HG03066 (cell line): ENCODE results near the gene TAS2R40.
A peak's percentile ranks its signal among the peaks of the same experiment; 100 is the strongest.
"Not testable (repeated sequence)": the region's sequence is repeated elsewhere in the genome, so short reads cannot be mapped to it uniquely, and the experiment has no call there.

Experiments used
- ATAC-seq: cut with Tn5 transposase; IDR thresholded peaks from one replicate; pipeline ENCODE4 v1.9.1; 2021; ENCODE audit warnings: low read depth; ENCODE audit not compliant: unreplicated experiment

Gene TAS2R40

GRCh38 chr7:143221737-143222136 is at the start of gene TAS2R40:
Gene TAS2R40, plus strand, starts transcription at chr7:143222037. Its CDS starts 42 bp downstream, at chr7:143222079.
- ATAC-seq, result no peak

GRCh38 chr7:143172354-143172753 is 49.5 kb upstream of the TAS2R40 start:
- no peak for ATAC-seq

GRCh38 chr7:143176128-143176527 is 45.7 kb upstream of the TAS2R40 start:
- ATAC-seq, result no peak

GRCh38 chr7:143177374-143178119 is 44.3 kb upstream of the TAS2R40 start:
- ATAC-seq, result no peak

- ATAC-seq, result not testable (repeated sequence)
Observed at GRCh38 chr7:143180771-143181170, 41.1 kb upstream of the TAS2R40 start.

- no peak for ATAC-seq
Observed at GRCh38 chr7:143181349-143181748, 40.5 kb upstream of the TAS2R40 start.

GRCh38 chr7:143183024-143183423 is 38.8 kb upstream of the TAS2R40 start, which contains the start of gene TAS2R39:
Gene TAS2R39, plus strand, starts transcription at chr7:143183419. Its CDS starts 0 bp downstream, at chr7:143183419.
- ATAC-seq, result no peak

- ATAC-seq, result no peak
Observed at GRCh38 chr7:143185551-143185950, 36.3 kb upstream of the TAS2R40 start.

GRCh38 chr7:143188994-143189393 is 32.8 kb upstream of the TAS2R40 start:
- ATAC-seq, result no peak

- no peak for ATAC-seq
Observed at GRCh38 chr7:143193880-143194279, 28.0 kb upstream of the TAS2R40 start.

GRCh38 chr7:143199040-143199439 is 22.8 kb upstream of the TAS2R40 start:
- no peak for ATAC-seq

GRCh38 chr7:143202161-143202560 is 19.7 kb upstream of the TAS2R40 start:
- no peak for ATAC-seq

DNA sequence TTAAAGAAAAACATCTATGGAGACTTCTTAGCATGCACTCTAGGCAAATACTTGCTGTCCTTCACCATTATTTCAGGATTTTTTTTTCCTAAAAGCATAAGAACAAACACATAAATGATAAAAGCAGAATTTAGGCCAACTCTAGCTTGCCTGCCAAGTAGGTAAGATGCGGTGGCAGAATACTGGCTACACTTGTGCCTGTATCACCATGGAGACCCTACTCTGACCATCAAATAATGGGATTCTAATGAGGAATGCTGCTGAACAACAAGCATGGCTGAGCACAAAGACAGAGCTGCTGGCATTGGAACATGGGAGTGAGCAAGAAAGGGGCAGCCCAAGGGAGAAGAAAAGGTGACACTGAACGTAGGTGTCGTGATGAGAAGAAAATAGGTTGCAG is 18.5 kb upstream of the TAS2R40 start:
- no peak for ATAC-seq

DNA sequence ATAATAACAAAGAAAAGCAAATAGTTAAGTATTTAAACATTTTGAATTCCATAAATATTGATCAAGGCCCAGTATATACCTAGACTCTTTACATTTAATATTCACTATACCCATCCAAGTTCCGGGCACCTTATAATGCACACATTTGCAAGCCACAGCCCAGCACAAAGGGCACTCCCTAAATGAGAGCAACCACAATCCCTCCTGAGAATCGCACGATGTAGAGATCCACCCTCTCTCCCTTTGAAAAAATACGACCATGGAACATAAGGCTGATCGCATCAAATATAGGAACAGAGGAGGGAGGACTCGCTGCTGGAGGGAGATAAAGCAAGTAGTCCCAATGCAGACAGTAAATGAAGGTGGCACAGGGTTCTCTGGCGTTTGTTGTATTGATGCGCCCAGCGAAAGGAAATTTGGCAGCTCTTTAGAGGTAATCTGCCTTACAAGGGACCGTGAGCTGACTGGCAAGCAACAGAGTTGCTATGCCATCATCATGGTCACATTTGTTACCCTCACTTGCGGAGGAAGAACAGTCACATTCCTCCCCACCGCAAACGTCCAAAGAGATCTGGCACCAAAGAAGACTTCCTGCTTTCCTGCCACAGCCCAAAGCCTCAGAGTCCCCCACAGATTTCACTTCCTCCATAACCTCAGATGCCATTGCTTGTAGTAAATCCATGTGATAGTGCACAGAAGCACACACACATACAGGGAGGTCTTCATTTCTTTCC is 16.1 kb upstream of the TAS2R40 start:
- ATAC-seq, result peak; percentile 89

DNA sequence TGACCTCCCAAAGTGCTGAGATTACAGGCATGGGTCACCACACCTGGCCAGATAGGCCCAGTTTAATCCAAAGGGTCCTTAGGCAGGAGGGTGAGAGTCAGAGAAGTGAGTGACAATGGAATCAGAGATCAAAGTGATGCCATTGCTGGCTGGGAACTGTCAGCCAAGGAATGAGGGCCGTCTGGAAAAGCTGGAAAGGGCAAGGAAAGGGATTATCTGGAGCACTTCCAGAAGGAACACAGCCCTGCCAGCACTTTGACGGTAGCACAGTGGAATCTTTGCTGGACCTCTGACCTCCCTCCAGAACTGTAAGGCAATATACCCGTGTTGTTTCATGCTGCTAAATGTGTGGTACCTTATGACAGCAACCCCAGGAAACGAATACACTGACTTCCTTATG is 11.3 kb upstream of the TAS2R40 start:
- ATAC-seq, result no peak

DNA sequence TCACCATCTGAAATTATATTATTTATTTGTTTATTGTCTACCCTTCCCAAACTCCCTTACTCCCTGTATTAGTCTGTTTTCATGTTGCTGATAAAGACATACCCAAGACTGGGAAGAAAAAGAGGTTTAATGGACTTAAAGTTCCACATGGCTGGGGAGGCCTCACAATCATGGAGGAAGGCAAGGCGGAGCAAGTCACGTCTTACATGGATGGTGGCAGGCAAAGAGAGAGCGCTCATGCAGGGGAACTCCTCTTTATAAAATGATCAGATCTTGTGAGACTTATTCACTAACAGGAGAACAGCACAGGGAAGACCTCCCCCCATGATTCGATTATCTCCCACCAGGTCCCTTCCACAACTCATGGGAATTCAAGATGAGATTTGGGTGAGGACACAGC is 8.4 kb upstream of the TAS2R40 start:
- ATAC-seq, result not testable (repeated sequence)

DNA sequence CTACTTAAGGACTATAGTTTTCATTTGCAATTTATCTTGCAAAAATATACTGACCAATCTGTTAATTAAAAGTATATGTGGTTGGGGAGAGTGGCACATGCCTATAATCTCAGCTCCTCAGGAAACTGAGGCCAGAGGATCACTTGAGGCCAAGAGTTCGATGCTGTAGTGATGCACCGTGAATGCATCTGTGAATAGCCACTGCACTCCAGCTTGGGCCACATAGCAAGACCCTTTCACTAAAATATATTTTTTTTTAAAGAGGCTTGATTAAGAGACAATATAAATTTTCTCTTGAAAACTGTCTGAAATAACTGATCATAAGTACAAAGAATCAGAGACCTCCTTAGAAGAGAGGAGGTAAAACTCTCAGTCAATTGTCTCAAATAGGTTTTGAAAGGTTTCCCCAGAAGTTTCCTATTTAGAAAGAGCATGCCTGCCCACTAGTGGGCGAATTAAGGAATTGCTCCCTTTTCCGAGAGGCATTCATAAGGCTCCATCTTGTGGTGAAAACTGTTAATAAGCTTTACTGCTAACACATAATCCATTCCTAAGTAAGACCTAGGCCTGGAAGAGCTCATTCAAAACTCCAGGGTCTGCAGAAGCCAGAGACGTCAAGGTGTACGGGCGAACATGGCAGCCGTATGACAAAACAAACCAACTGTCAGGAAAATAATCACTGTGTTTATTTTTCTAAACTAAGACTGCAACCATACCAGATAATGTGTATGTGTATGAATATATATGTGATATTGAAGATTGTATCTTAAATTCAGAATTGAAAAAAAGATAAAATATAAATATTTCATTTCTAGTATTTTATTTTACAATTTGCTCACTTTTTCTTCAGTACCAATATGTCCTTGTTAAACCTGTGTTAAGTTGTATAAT is 6.8 kb upstream of the TAS2R40 start:
- ATAC-seq, result peak; percentile 92

DNA sequence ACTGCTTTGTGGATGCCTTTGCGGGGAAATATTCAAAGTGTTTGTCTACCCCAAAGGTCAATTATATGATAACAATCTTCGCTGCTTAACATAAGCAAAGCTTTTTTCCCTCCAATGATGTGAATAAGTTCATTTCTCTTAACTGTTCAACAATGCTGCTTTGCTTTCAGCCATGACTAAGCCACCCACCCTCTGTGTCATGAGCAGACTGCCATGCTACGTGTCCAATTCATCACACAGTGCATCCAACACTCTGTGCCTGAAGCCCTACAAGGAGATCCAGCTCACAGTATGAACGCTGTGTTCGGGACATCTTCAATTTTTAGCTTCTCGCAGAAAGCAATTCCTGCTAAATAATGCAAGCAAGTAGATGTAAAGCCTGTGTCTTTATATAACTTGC is 5.7 kb upstream of the TAS2R40 start:
- no peak for ATAC-seq

GRCh38 chr7:143216686-143217085 is 5.2 kb upstream of the TAS2R40 start:
- no peak for ATAC-seq

GRCh38 chr7:143217806-143218205 is 4.0 kb upstream of the TAS2R40 start:
- ATAC-seq, result no peak

GRCh38 chr7:143221286-143221685 is 551 bp upstream of the TAS2R40 start:
- no peak for ATAC-seq
